Measurements from ENCODE around the gene GRAPL.
"Not testable (repeated sequence)": the region's sequence is repeated elsewhere in the genome, so short reads cannot be mapped to it uniquely, and the experiment has no call there.

Gene GRAPL

DNA sequence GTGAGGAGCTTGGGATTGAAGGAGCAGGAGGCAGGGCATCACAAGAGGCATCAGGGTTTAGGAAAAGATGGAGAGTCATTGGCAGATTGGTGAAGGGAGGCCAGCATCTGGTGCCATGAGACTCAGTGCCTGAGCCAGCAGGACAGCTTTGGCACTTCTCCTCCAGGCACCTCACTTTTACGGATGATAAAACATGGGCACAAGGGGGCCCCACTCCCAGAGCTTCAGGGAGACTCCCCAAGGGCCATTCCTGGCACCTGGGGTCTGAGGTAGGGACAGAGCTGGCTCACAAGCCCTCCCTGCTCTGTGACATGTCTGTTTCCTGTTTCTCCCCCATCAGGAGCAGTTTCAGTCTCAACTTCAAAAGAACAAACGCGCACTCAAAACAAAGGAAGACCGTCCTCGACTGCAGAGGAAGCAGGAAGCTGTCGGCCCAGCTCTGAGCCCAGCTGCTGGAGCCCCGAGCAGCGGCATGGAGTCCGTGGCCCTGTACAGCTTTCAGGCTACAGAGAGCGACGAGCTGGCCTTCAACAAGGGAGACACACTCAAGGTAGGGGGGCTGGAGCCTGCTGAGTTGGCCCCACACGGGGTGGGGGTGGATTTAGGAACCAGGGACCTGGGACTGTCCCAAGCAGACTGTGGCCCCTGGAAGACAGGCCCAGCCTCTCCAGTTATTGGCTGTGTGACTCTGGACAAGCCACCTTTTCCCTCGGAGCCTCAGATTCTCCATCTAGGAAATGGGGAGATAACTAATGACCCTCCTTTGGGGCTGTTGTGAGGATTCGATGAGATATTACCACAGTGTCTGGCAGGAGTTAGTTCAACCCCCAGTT is at the start of gene GRAPL:
GRAPL (plus strand) TSS at position 442 of the 833 bp plus-strand sequence; CDS start at position 473, 31 bp downstream.
- H2AFZ ChIP-seq (ENCODE audit: low read depth, low read length); H3K27me3 ChIP-seq (ENCODE audit: low read depth, low read length); H3K4me1 ChIP-seq (ENCODE audit: low read length); H3K36me3 ChIP-seq (replicated peaks; ENCODE audit: low read depth, low read length); H4K20me1 ChIP-seq (ENCODE audit: insufficient read depth, low read length); H3K79me2 ChIP-seq (ENCODE audit: low read length); H3K9ac ChIP-seq (ENCODE audit: low read length); H3K4me3 ChIP-seq (ENCODE audit: low read length); H3K27ac ChIP-seq (ENCODE audit: low read length); H3K9me3 ChIP-seq (ENCODE audit: insufficient read depth, low read length); H3K4me2 ChIP-seq (ENCODE audit: low read length): not testable (repeated sequence)

DNA sequence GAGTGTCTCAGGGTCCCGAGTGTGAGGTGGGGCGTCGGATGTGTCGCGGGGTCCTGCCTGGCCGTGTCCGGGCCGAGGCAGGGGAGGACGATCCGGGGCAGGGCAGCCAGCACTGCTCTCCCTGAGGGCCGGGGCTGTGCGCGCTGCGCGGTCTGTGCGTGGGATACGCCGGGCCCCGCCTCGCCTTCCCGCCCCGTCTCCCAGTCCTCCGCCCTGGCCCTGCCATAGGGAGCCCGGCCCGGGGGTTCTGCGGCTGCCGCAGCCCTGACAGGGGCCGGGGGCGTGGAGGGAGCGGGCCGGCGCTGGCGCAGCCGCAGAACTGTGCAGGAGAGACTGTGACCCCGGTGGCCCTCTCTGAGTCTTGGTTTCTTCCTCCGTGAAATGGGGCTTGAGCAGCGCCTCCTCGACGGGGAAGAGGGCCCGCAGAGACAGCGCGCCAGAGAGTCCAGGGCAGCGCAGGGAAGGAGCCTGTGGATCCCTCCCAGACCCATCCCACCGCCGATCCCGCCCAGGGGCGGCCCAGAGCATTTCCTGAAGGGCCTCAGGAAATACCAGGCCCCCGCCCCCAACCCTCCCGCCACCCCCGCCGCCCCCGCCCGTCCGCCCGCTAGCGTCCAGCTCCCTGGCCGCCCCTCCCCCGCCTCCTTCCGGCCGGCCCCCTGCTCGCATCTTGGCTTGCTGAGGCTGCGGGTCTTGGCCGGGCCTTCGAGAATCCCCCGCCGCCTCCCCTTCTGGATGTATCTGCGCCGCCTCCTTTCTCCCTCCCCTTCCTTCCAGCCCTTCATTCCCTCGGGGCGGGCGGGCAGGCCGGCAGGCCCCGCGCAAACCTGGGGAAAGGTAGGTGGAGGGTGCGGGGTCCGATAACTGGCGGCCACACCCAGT is 38.3 kb upstream of the GRAPL start:
- H3K27ac ChIP-seq (ENCODE audit: low read length); H3K4me1 ChIP-seq (ENCODE audit: low read length); H2AFZ ChIP-seq (ENCODE audit: low read depth, low read length); H4K20me1 ChIP-seq (ENCODE audit: insufficient read depth, low read length); H3K36me3 ChIP-seq (replicated peaks; ENCODE audit: low read depth, low read length); H3K27me3 ChIP-seq (ENCODE audit: low read depth, low read length); H3K79me2 ChIP-seq (ENCODE audit: low read length); H3K4me3 ChIP-seq (ENCODE audit: low read length); H3K4me2 ChIP-seq (ENCODE audit: low read length); H3K9me3 ChIP-seq (ENCODE audit: insufficient read depth, low read length); H3K9ac ChIP-seq (ENCODE audit: low read length): not testable (repeated sequence)

DNA sequence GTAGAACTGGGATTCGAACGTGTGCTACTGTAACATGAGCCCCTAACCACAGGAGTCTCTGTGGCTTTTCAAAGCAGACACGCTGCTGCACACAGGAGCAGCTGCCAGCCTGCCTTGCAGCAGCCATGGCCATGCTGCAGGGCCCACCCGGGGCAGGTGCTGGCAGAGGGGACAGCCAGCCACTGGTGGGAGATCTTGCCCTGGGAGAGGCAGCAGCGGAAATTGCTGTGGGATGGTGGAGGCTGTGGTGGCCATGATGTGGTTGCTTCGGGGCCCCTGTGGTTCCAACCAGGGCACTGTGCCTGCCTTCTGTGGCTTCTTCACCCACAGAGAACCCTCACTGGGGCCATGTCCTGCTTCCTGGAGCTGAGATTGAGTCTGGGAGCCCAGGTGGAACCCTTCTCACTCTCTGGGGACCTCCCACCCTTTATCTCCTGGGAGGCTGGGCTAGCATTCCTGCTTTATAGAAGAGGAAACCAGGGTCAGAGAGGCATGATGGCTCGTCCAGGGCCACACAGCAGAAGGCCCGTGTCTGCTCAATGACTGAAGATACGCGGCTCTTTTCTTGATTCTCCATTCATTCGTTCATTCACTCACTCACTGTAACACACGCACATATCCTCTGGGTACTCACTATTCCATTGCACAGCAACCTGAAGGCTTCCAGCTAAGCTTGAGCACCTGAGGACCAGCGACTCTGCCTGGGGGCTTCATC is 37.2 kb upstream of the GRAPL start:
- H3K4me2 ChIP-seq (ENCODE audit: low read length); H3K79me2 ChIP-seq (ENCODE audit: low read length); H3K9ac ChIP-seq (ENCODE audit: low read length); H3K27ac ChIP-seq (ENCODE audit: low read length); H2AFZ ChIP-seq (ENCODE audit: low read depth, low read length); H3K27me3 ChIP-seq (ENCODE audit: low read depth, low read length); H3K4me3 ChIP-seq (ENCODE audit: low read length); H3K36me3 ChIP-seq (replicated peaks; ENCODE audit: low read depth, low read length); H3K4me1 ChIP-seq (ENCODE audit: low read length); H3K9me3 ChIP-seq (ENCODE audit: insufficient read depth, low read length); H4K20me1 ChIP-seq (ENCODE audit: insufficient read depth, low read length): not testable (repeated sequence)

DNA sequence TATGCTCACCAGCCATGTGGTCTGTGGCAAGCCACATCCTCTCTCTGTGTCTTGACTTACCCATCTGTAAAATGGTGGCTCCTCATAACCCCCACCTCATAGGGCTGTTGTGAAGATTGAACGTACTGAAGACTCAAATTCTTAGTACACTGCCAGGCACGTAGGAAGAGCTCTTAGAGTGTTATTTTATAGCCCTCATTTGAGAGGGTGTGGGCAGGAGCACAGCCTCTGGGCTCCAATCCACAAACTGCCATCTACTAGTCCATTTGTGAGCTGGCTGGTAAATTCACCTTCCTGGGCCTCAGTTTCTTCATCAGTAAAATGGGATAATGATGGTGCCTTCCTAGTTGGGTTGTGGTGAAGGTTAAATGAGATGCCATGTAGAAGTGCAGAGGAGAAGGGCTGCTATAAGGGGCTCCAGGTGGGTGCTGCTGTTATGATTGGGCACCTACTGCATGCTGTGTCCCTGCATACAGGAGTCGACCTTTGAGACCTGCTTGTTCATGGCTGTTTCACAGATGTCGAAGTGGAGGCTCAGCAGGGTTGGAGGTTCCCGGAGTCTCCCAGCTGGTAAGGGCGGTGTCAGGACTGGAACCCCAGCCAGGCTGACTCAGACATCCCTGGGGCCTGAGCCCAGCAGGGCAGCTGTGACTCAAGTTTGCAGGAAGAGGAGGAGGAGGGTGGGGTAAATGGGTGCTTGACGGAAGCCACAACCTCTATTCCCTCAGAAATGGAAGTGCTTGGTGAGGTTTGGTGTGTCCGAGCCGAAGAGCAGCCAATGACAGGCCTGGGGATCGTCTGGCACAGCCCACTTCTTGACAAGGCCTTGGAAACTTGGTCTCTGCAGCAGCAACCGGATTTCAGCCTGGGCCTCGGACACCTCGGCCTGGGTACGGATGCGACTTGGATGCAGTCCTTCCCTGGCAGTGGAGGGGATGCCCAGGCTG is 34.4 kb upstream of the GRAPL start:
- H3K4me1 ChIP-seq (ENCODE audit: low read length); H3K9ac ChIP-seq (ENCODE audit: low read length); H3K36me3 ChIP-seq (replicated peaks; ENCODE audit: low read depth, low read length); H2AFZ ChIP-seq (ENCODE audit: low read depth, low read length); H3K79me2 ChIP-seq (ENCODE audit: low read length); H3K9me3 ChIP-seq (ENCODE audit: insufficient read depth, low read length); H3K4me2 ChIP-seq (ENCODE audit: low read length); H4K20me1 ChIP-seq (ENCODE audit: insufficient read depth, low read length); H3K27me3 ChIP-seq (ENCODE audit: low read depth, low read length); H3K4me3 ChIP-seq (ENCODE audit: low read length); H3K27ac ChIP-seq (ENCODE audit: low read length): not testable (repeated sequence)

DNA sequence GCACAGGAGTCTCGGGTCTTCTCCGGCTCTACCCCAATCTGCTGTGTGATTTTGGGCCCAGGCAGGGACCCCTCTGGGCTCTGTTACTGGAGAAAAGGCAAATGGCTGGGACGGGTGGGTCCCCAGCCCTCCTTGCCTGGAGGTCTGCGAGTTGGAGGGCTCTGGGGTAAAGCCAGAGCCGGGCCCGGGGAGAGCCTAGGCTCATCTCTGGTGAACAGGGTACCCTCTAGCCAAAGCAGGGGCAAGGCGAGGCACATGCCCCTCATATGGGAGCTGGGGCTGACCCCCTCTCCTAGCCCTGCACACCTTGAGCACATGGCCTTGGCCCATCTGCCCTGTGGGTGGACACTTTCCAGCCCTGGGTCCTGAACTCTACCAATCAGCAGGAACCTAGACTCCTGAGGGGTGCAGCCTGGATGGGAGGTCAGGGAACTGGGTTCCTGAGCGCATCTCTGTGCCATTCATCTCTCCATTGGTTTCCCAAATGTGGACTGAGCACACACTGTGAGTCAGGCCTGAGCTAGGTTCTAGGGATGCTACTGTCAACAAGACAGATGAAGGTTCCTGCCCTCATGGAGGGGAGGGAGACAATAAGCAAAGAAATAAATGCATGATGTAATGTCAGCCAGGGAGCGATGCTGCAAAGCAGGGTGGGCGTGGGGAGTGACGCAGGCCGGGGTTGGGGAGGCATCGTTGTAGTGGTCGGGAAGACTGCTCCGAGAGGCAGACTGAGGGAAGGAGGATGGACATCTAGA is 33.5 kb upstream of the GRAPL start:
- H3K4me2 ChIP-seq (ENCODE audit: low read length); H3K79me2 ChIP-seq (ENCODE audit: low read length); H3K27me3 ChIP-seq (ENCODE audit: low read depth, low read length); H2AFZ ChIP-seq (ENCODE audit: low read depth, low read length); H3K9ac ChIP-seq (ENCODE audit: low read length); H3K4me3 ChIP-seq (ENCODE audit: low read length); H3K27ac ChIP-seq (ENCODE audit: low read length); H3K36me3 ChIP-seq (replicated peaks; ENCODE audit: low read depth, low read length); H4K20me1 ChIP-seq (ENCODE audit: insufficient read depth, low read length); H3K4me1 ChIP-seq (ENCODE audit: low read length); H3K9me3 ChIP-seq (ENCODE audit: insufficient read depth, low read length): not testable (repeated sequence)

DNA sequence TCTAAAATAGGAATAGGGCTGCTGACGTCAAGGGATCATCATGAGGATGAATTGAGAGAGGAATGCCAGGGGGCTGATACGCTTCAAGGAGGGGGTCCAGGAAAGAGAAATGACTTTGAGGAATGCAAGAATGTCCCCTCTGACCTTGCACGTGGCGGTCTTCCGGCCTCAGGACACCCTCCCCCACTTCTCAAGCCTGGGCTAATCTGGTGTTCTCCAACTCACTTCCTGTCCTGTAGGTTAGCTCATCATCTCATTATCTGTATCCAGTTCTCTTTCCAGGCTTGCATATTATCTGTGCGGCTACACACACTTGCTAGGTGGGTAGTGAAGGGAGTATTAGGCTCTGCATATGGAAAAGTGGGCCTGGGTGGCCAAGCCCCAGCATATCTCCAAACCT is 18.9 kb upstream of the GRAPL start:
- not testable (repeated sequence) for H3K4me2 ChIP-seq (ENCODE audit: low read length); H3K9ac ChIP-seq (ENCODE audit: low read length); H3K27me3 ChIP-seq (ENCODE audit: low read depth, low read length); H3K9me3 ChIP-seq (ENCODE audit: insufficient read depth, low read length); H3K4me3 ChIP-seq (ENCODE audit: low read length); H3K27ac ChIP-seq (ENCODE audit: low read length); H3K36me3 ChIP-seq (replicated peaks; ENCODE audit: low read depth, low read length); H3K4me1 ChIP-seq (ENCODE audit: low read length); H3K79me2 ChIP-seq (ENCODE audit: low read length); H2AFZ ChIP-seq (ENCODE audit: low read depth, low read length); H4K20me1 ChIP-seq (ENCODE audit: insufficient read depth, low read length)

DNA sequence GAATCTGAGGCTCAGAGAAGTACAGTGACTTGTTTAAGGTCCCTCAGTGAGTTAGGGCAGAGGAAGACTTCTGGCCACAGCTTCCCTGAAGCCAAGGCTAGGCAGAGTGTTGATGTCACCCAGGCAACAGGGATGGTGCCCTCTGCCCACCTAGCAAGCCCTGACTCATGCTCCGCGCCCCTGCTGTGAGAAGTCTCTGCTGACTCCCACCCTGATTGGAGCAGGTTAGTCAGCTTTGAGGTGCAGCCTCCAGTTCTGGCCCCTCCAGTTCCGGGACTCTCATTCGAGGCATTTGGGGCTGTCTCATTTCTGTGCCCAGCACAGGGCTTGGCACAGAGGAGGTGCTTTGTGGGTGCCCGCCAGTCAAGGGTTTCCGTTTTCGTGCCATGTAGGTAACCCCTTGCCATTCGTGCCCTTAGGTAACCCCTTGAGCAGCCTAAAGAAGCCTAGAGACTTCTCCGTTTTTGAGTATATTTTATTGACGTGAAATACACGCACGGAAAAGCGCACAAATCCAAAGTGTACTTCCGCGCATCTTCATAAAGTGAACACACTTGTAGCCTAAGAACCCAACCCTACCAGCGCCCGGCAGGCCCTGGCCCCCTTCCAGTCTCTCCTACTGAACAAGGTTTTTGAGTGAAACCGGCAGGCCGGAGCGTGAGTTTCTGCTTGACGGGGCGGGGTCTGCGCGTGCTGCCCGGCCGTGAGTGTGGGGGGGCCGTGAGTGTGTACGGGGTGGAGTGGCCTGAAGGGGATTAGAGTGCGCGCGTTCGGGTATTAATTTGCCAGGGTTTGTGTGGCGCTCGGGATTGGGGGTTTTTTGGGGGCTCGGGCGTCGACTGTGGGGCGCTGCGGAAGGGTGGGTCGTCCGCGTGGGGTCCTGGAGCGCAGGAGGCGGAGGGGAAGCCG is 16.9 kb upstream of the GRAPL start:
- not testable (repeated sequence) for H3K9ac ChIP-seq (ENCODE audit: low read length); H3K27me3 ChIP-seq (ENCODE audit: low read depth, low read length); H3K4me1 ChIP-seq (ENCODE audit: low read length); H4K20me1 ChIP-seq (ENCODE audit: insufficient read depth, low read length); H3K9me3 ChIP-seq (ENCODE audit: insufficient read depth, low read length); H3K27ac ChIP-seq (ENCODE audit: low read length); H3K36me3 ChIP-seq (replicated peaks; ENCODE audit: low read depth, low read length); H2AFZ ChIP-seq (ENCODE audit: low read depth, low read length); H3K4me2 ChIP-seq (ENCODE audit: low read length); H3K79me2 ChIP-seq (ENCODE audit: low read length)
- peak overlapping the region; percentile 72 for H3K4me3 ChIP-seq (ENCODE audit: low read length)

All from OCI-LY3 (cell line).